Stimulated activated CD8-positive, alpha-beta memory T cell treated with anti-CD3 and anti-CD28 coated beads, Interleukin-2, amount 100 ng/mL, for 1 hour (primary cell): ENCODE measurements around the gene OR8B12.
"Not testable (repeated sequence)": the region's sequence is repeated elsewhere in the genome, so short reads cannot be mapped to it uniquely, and the experiment has no call there.

Experiments used
- DNase-seq, 2 donors: peaks; one replicate each; pipeline ENCODE4 v3.0.0-alpha.2; 2020; ENCODE audit warnings: low read depth in 2 of 2

Gene OR8B12

DNA sequence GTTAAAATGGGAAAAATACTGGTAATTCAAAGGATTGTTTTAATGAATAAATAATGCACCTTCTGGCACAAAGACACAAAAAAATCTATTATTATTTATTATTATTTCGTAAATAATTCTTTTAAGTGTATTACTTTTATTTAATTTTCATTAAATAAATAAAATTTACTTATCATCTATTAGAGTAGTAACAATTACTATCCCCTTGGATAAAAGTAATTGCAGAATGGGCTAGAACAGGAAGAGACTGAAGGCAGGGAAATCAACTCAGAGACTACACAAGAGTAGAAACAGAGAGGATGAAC is 23.0 kb downstream of the OR8B12 start:
- DNase-seq = no peak

DNA sequence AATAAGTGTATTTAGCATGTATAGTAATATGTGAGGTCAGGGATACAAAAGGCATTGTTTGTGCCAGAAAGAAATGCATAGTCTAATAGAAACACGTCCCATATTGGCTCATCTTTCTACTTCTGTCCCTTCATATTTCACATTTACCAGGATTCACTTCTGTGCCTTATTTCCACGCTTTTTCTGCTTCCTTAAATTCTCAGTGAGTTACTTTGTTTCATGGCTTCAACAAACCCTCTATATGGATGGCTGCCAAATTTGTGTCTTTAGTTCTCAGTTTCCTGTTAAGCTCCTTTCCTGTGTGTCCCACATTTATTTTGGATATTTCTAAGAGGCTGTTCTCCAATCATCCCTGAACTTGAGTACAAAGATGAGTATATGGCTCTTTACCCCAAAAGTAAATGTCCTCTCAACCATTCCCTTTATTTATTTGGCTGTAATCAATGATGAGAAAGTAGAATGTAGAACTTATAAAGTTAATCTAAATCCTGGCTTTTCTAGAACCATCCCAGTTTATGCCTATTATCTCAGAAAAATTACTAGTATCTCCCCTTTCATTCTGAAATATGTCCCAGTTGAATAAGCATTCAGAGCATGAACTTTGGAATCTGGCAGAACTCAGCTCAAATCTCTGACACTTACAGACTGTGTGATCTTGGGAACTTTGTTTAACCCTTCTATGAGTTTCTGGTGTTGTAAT is 23.5 kb downstream of the OR8B12 start:
- DNase-seq = no peak

DNA sequence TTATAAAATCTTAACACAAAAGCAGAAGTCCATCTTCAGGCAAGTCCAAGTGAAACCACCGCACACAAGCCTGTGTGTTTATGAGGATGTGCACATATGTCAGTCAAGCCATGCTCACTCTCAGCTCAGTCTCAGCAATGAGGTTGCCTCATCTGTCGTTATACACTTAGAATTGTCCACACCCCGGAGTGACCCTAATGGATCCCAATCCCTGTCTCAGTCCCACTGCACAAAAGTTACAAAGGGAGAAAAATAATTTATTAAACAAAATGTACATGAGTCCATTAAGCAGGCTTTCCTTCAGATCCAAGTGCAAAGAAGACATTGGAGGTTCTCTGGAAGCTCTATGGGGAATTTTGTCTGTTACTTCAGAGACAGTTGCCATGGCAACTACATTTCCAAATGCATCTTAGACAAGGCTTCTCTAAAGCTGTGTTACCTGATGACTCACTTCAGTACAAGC is 24.4 kb downstream of the OR8B12 start:
- DNase-seq = no peak

DNA sequence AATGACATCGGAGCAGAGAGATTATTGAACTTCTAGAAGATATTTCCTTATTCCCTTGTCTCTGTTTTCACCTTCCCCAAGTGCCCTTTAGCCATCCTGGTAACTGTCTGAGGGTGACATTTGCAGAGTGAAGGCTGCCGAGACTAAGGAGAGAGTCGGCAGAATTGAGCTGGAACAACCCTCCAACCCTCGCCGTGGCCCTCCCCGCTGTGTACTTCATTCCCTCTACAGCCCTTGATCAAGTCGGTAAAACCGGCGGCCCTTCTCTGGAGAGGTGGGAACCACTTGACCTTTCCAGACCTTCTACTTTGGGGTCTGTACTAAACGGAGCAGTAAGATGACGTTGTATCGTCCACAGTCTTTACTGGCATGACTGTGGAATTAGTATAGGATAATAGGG is 26.1 kb downstream of the OR8B12 start:
- DNase-seq = no peak

DNA sequence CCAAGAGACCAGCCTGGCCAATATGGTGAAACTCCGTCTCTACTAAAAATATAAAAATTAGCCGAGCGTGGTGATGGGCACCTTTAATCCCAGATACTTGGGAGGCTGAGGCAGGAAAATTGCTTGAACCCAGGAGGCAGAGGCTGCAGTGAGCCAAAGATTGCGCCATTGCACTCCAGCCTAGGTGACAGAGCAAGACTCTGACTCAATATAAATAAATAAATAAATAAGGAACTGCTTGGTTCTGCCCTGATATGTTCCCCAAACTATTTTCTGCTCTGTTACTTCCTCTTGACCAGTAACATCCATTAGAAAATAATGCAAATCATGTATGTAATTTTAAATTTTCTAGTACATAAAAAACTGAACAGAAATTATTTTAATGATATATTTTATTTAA is 28.8 kb downstream of the OR8B12 start:
- not testable (repeated sequence) for DNase-seq

DNA sequence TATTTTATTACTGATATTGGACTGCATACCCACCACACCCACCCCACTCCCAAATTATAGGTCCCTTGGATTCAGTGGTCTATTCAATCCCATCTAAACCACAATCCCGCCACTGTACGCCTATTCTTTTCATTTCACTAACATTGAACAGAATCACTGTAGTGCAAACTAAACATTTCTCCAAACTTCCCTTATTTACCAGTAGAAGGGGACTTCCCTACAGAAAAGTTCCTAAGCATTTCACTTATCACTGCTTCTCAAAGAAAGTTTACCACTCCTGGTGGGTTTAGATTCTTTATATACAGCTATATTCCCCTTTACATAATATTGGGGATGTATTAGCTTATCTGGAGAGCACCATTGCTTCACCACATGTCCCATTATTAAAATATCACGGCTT is 29.3 kb downstream of the OR8B12 start:
- DNase-seq = no peak

DNA sequence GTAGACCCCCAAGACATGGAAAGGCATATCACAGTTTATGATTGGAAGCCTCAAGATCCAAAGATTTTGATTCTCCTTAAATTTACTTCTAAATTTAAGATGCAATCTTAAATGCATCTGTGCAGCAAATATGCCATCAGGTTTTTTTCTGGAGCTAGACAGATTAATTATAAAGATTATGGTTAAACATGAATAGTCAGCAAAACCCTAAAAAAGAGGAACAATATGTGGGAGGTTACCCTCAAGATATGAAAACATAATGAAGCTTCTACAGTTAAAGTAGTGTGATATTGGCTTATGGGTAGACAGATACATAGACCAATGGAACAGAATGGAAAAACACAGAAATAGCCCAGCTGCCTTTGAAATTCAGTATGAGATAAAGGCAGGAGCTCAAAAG is 31.7 kb downstream of the OR8B12 start:
- DNase-seq = no peak

DNA sequence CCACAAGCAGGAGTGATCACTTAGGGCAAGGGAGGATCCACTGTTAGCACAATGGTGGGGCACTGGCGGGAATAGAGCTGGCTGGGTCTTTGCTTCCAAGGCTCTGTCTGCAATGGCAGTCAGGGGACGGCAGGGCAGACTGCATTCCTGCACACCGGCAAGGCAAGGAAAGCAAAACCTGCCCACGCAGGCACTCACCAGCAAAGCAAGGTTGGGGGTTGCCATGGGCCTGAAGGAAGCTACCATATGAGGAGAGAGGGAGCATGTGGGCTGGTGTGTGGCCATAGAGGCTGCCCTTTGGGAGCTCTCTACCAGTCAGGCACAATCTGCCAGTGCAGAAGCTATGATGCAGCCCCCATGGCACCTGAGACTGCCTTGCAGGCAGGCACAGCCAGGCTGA is 33.2 kb downstream of the OR8B12 start:
- DNase-seq = no peak

DNA sequence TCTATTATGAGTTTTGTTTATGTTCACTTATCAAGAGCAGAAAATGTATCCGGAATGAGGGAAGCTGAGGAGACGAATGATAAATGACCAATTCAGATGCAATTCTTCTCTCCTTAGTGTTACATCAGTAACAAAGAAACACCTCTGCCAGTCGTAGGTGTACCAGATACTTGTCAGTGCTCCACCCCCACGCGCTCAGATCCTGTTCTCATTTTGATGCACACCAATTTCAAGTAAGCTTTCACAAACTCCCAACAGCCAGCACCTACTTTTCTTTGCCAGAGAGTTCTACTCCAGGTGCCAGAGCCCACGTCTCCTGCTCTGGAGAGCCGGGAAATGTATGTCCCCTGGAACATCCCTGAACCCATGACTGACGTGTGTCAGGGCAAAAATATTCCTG is 43.7 kb downstream of the OR8B12 start:
- no peak for DNase-seq

DNA sequence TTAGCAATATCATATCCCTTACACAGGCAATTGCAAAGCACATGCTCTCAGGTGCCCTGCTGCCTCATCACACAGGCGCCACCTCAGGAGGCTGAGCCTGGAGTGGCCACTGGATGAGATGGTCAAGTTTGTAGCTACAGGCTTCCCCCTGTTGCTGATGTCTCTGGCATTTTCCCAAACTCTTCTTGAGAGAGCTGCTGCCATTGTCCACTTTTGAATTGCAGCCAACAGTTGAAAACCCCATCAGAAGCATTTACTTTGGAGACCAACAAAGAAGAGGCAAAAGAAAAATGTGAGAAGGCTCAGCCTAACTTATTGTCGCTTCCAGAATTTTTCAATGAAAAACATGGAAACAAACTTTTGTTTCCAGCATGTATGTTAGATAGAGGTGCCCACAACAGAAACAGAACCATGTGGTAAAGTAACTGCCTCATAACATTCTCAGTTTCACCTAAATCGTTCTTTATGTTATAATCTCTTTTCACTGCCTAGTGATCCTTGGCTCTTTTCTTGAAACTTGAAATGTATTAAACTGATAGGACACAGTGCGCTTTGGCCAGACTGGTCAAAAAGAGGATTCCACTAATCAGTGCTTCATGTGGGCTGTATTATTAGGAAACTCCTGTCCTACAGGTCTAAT is 50.3 kb downstream of the OR8B12 start:
- DNase-seq = no peak
